NCI-H128 (cell line): ENCODE results near the gene RBM28.

Source experiments
- DNase-seq: peaks from one replicate; lab custom pipeline; 2025; ENCODE audit not compliant: unreplicated experiment; lab: John Stamatoyannopoulos, UW

RBM28 gene

GRCh38 chr7:128343554-128344430 lies at the start of gene RBM28:
RBM28 (minus strand) TSS chr7:128343908; CDS start chr7:128343793, 115 bp downstream.
- peak; percentile 82 for DNase-seq

- DNase-seq: no peak
These were observed 49.0 kb upstream of the RBM28 start for GRCh38 chr7:128392446-128393327.

GRCh38 chr7:128391805-128392204 lies 48.1 kb upstream of the RBM28 start:
- DNase-seq: no peak

DNA sequence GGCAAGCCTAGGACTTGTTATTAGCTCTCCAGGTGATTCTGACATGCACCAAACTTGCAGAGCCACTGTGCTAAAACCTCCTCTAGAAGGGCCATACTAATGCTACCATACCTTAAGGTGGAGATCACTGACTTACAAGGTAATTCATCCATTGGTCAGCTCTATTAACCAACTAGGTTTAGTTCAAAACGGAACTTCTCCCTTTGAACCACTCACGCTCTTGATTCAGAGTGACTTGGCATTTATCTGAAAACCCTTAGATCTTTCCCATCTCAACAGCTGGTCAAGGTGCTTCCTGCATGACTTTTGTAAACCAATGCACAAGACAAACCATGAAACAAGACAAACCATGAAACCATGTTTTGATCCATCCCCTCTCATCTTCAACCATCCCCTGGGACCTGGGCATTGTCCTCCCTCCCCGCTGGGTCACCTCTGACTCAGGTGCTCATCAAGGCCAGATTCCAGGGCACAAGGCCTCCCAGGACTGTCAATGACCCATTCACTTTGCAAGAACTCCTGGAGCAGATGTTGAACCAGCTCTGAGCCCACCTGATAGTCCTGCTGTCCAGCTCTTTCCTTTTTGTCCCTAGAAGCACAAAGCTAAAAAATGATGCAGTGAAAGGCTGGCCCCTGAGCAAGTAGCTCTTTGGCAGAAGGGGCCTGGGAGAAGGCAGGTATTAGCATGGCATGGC lies 47.3 kb upstream of the RBM28 start:
- no peak for DNase-seq

- no peak for DNase-seq
These were observed 46.1 kb upstream of the RBM28 start for GRCh38 chr7:128389618-128390329.

GRCh38 chr7:128389085-128389617 lies 45.4 kb upstream of the RBM28 start:
- DNase-seq: no peak

GRCh38 chr7:128388145-128388485 lies 44.4 kb upstream of the RBM28 start:
- no peak for DNase-seq

DNA sequence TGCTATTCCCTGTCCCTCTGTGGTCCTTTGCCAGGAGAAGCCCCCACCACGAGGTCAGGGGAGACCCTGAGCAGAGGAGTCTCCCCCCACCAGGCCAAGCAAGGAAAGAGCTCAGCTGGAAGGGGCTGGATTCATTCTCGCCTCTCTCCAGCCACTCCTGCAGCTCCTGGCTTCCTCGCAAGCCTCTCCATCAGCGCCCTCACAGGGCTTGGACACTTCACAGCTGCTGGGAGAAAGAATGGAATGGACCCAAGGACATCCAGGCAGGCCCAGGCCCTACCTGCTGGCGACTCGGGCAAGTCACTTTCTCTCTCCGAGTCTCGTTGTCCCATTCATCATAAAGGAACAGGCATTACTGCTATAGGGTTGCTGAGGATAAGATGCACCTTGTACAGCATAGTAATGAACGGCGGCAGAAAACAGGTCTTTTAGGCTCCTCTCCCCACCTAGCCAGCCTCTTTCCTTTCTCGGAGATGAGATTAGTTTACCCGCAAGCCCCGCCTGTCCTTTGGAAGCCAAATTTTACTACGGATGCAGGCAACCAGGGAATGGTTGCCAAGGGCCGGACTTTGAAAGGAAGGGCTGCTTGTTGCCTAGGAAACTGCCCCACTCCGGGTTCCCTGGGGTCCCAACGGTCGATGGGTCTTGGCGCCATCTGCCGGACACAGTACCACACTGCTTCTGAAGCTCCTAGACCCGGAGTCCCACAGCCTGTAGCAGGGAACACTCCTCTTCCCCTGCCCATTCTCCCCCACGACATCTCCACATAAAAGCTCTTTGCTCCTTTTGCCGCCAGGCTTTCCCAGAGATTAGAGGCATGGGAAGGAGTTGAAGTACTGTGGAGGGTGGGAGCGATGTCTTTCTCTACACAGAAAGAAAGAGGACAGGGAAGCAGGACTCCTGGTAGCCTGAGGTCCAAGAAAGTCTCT lies 43.8 kb upstream of the RBM28 start:
- peak; percentile 72 for DNase-seq

- DNase-seq: no peak
These were observed 42.5 kb upstream of the RBM28 start for GRCh38 chr7:128385988-128386925.

DNA sequence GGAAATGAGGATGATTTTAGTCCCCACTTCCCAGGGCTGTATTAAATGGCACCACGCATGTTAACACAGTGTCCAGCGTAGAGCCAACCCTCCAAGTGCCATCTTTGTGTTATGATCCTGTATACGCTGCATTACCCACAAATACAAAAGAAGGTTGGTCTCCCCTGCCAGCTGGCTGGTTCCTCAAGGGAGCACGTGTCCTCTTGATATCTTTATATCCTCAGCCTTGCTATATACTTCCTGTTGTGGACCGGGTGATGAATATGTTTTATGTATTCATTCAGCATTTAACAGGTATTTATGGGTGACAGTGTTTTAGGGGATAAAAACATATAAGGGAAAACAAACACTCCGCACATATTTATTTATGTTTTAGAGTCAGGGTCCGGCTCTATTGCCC lies 41.0 kb upstream of the RBM28 start:
- DNase-seq: no peak

DNA sequence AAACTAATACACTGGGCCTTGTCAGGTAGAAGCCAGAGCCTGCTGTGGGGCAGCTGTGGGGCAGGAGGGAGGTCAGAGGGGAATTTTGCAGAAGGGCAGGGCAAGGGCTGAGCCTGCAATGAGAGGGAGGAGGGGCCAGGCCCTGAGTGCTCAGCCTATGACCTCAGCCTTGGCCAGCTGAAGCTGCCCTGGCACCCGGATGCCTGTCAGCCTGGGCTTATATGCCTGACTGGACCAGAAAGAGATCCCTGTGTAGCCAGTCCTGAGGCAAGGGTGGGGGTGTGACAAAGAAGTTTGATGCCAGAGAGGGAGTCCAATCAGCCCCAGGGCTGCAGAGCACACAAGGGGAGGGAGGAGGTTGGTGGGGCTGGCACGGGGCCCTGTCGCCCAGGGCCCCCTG lies 40.1 kb upstream of the RBM28 start:
- no peak for DNase-seq

GRCh38 chr7:128381161-128381821 lies 37.6 kb upstream of the RBM28 start:
- DNase-seq: no peak

GRCh38 chr7:128380483-128381106 lies 36.9 kb upstream of the RBM28 start:
- DNase-seq: no peak

DNA sequence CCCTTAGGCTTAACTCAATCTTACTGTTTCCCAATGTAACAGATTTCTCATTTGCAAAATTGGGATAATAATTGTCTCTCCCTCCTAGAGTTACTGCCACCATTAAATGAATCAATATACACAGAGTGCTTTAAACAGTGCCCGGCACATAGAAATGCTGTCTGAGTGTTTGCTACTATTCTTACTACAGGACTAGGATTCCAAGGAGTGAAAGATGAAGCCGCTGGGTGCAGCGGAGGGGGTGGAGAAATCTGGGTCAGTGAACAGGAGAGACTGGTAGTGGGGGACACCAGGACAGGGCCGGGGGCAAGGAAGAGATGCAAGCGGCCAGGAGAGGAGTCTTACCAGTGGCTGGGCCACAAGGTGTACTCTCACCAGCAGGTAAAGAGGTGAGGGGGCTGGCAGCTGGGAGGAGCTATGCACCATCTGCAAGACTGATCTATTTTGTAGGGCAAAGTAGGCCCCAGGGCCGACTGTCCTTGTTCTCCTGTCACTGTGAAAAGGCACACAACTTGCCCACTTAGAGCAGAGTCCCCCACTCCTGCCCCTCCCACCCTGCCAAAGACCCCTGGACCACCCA lies 36.3 kb upstream of the RBM28 start:
- no peak for DNase-seq

- no peak for DNase-seq
These were observed 34.9 kb upstream of the RBM28 start for GRCh38 chr7:128378637-128379036.

DNA sequence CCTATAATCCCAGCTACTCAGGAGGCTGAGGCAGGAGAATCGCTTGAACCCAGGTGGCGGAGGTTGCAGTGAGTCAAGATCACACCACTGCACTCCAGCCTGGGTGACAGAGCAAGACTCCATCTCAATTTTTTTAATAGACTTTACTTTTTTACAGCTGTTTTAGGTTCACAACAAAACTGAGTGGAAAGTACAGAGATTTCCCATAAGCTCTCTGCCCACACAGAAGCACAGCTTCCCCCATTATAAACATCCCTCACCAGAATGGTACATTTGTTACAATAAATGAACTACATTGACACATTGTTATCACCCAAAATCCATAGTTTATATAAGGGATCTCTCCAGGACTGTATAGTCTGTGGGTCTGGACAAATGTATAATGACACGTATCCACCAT lies 32.4 kb upstream of the RBM28 start:
- DNase-seq: no peak

GRCh38 chr7:128374041-128374440 lies 30.3 kb upstream of the RBM28 start:
- DNase-seq: no peak
